ENCODE measurements around the gene MOSMO. TPM values are rescaled to one million over a fixed set of nuclear protein-coding genes. Genes with fewer than 3 reads are reported as not detected.

Gene MOSMO
- polyA plus RNA-seq, 1 experiment: 15.8 TPM

GRCh38 chr16:21990381-21990944 lies 17.4 kb upstream of the MOSMO start:
- DNase-seq (ENCODE audit: low read depth, low spot score): no peak
- CTCF ChIA-PET: interaction anchor here (0.8 to 5.1 kb wide), 7 partner anchors 10 to 333 kb away, joined by 3 to 39 read pairs (median 6); no protein-coding TSS in a partner anchor
- POLR2A ChIA-PET: interaction anchor here (1.3 kb wide), 1 partner anchor 17 kb away, joined by 4 read pairs; the partner anchor contains the start of gene MOSMO
- Histone ChIP-seq H3K27me3 (ENCODE audit: control insufficient read depth, insufficient read depth, low read length) (no peaks in the 10 kb centered on the region), H3K9me3 (ENCODE audit: control insufficient read depth, insufficient read depth, low read length) (no peaks in the 10 kb centered on the region), H3K4me3 (ENCODE audit: low read depth, low read length) (no peak overlapping the region), H3K27ac (ENCODE audit: low read depth, low read length) (no peak overlapping the region)
- TF ChIP-seq, protein P1, sequence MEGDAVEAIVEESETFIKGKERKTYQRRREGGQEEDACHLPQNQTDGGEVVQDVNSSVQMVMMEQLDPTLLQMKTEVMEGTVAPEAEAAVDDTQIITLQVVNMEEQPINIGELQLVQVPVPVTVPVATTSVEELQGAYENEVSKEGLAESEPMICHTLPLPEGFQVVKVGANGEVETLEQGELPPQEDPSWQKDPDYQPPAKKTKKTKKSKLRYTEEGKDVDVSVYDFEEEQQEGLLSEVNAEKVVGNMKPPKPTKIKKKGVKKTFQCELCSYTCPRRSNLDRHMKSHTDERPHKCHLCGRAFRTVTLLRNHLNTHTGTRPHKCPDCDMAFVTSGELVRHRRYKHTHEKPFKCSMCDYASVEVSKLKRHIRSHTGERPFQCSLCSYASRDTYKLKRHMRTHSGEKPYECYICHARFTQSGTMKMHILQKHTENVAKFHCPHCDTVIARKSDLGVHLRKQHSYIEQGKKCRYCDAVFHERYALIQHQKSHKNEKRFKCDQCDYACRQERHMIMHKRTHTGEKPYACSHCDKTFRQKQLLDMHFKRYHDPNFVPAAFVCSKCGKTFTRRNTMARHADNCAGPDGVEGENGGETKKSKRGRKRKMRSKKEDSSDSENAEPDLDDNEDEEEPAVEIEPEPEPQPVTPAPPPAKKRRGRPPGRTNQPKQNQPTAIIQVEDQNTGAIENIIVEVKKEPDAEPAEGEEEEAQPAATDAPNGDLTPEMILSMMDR (IDR thresholded peaks at IDR 0.05; ENCODE audit: low read depth, low read length): no peak

GRCh38 chr16:21991621-21992020 lies 16.3 kb upstream of the MOSMO start:
- POLR2A ChIA-PET: no interaction called here
- DNase-seq (ENCODE audit: low read depth, low spot score): no peak
- CTCF ChIA-PET: interaction anchor here (0.9 to 5.1 kb wide), 4 partner anchors 10 to 197 kb away, joined by 3 to 39 read pairs (median 15); no protein-coding TSS in a partner anchor
- Histone ChIP-seq H3K27me3 (ENCODE audit: control insufficient read depth, insufficient read depth, low read length) (no peaks in the 10 kb centered on the region), H3K27ac (ENCODE audit: low read depth, low read length) (no peak overlapping the region), H3K4me3 (ENCODE audit: low read depth, low read length) (no peak overlapping the region), H3K9me3 (ENCODE audit: control insufficient read depth, insufficient read depth, low read length) (no peaks in the 10 kb centered on the region)
- TF ChIP-seq, protein P1 (IDR thresholded peaks at IDR 0.05; ENCODE audit: low read depth, low read length): no peak

DNA sequence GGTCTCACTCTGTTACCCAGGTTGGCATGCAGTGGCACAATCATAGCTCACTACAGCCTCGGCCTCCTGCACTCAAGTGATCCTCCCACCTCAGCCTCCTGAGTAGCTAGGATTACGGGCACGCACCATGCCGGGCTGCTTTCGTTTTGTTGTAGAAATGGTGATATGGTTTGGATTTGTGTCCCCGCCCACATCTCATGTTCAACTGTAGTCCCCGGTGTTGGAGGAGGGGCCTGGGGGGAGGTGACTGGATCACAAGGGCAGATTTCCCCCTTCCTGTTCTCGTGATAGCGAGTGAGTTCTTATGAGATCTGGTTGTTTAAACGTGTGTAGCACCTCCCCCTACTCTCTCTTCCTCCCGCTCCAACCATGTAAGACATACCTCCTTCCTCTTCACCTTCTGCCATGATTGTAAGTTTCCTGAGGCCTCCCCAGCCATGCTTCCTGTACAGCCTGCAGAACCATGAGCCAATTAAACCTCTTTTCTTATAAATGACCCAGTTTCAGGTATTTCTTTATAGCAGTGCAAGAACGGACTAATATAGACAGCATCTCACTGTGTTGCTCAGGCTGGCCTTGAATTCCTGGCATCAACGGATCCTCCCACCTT lies 12.9 kb upstream of the MOSMO start:
- no peak for DNase-seq (ENCODE audit: low read depth, low spot score)
- TF ChIP-seq, protein P1 (IDR thresholded peaks at IDR 0.05; ENCODE audit: low read depth, low read length): no peak
- ChIA-PET POLR2A (interaction anchor here (0.6 to 0.7 kb wide), 3 partner anchors 26 to 28 kb away, joined by 3 to 4 read pairs (median 4); no protein-coding TSS in a partner anchor), CTCF (interaction anchor here (1.0 to 1.5 kb wide), 4 partner anchors 83 to 194 kb away, joined by 3 to 12 read pairs (median 4); no protein-coding TSS in a partner anchor)
- Histone ChIP-seq H3K27me3 (ENCODE audit: control insufficient read depth, insufficient read depth, low read length) (no peaks in the 10 kb centered on the region), H3K9me3 (ENCODE audit: control insufficient read depth, insufficient read depth, low read length) (no peaks in the 10 kb centered on the region), H3K27ac (ENCODE audit: low read depth, low read length) (no peak overlapping the region), H3K4me3 (ENCODE audit: low read depth, low read length) (no peak overlapping the region)

DNA sequence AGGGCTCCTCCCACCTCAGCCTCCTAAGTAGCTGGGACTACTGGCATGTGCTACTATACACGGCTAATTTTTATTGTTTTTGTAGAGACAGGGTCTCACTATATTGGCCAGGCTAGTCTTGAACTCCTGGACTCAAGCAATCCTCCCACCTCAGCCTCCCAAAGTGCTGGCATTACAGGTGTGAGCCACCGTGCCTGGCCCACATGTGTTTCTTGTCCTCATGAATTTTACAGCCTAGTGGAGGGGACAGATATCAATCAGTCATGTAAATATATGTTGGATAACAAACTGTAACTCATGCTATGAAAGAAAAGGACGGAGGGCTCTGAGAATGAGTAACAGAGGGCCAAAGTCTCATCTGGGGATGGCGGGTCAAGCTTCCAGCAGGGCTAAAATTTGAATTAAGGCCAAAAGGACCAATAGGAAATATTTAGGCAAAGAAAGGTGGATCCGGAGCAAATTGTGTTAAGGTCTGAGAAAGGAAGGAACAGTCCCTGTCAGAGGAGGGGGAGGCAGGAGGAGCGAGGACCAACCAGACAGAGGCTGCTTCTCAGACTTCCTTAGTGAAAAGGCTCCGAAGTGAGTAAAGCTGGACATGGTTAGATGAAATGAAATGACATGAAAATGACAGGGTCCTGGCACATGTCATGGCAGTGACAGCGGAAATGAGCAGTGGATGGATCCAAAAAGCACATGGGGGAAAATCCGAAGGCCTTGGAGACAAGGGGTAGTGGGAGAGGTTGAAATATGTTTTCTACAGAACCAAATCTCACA lies 10.8 kb upstream of the MOSMO start:
- CTCF ChIA-PET: interaction anchor here (3.6 to 7.1 kb wide), 3 partner anchors 81 to 191 kb away, joined by 32 to 365 read pairs (median 187); no protein-coding TSS in a partner anchor

More for the DNA sequence above, 10.8 kb upstream of the MOSMO start:
- Histone ChIP-seq H3K4me3 (ENCODE audit: low read depth, low read length) (no peak overlapping the region), H3K27me3 (ENCODE audit: control insufficient read depth, insufficient read depth, low read length) (no peaks in the 10 kb centered on the region), H3K9me3 (ENCODE audit: control insufficient read depth, insufficient read depth, low read length) (no peaks in the 10 kb centered on the region), H3K27ac (ENCODE audit: low read depth, low read length) (no peak overlapping the region)
- TF ChIP-seq, protein P1 (IDR thresholded peaks at IDR 0.05; ENCODE audit: low read depth, low read length): no peak
- no peak for DNase-seq (ENCODE audit: low read depth, low spot score)
- POLR2A ChIA-PET: no interaction called here

Measured in AG04450 (cell line).